HG02759 (cell line): Measurements from ENCODE around the gene TTYH3.
"Not testable (repeated sequence)": the region's sequence is repeated elsewhere in the genome, so short reads cannot be mapped to it uniquely, and the experiment has no call there.

Source experiments
- ATAC-seq: cut with Tn5 transposase; IDR thresholded peaks from one replicate; pipeline ENCODE4 v1.9.1; 2021; ENCODE audit warnings: mild to moderate bottlenecking, moderate library complexity; ENCODE audit not compliant: unreplicated experiment

Gene TTYH3

DNA sequence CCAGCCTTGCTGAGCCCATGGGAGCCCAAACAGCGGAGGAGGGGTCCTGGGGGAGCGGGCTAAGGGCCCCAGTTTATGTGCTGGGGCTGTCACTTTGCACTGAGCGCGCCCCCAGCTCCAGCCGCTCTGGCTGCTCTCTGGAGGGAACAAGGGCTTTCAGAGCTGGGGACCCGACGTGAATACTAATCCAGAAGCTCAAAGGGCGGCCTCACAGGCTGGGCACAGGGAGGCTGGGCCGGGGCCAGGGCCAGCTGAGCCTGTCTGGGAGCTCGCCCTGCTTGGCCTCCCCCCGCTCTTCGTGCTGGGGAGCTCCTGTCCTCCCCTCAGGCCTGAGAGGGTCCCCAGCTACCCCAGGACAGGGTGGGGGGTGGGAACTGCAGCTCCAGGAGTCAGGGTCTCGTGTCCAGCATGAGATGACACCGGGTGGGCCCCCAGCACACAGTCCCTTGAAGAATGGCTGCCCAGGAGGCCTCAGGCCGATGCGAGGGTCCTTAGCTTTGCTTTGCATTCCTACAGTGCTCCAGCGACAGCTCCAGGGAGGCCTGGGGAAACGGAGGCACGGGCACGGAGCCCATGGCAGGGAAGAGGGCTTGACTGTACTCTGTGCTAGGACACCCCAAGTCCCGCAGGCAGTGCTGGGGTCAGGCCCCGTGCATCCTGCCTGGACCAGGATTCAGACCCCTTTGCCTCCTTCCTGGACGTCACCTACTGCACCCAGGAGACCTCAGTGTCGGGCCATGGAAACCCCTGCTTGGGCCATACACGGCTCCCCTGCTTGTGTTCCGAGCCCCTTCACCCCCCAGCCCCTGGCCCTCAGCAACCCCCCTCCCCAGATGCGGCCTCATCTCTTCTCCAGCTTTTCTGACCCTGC lies 50.4 kb downstream of the TTYH3 start:
- ATAC-seq, result no peak

- no peak for ATAC-seq
Measured at GRCh38 chr7:2684501-2684900, 52.7 kb downstream of the TTYH3 start.

GRCh38 chr7:2686101-2686500 lies 54.3 kb downstream of the TTYH3 start:
- ATAC-seq, result no peak

DNA sequence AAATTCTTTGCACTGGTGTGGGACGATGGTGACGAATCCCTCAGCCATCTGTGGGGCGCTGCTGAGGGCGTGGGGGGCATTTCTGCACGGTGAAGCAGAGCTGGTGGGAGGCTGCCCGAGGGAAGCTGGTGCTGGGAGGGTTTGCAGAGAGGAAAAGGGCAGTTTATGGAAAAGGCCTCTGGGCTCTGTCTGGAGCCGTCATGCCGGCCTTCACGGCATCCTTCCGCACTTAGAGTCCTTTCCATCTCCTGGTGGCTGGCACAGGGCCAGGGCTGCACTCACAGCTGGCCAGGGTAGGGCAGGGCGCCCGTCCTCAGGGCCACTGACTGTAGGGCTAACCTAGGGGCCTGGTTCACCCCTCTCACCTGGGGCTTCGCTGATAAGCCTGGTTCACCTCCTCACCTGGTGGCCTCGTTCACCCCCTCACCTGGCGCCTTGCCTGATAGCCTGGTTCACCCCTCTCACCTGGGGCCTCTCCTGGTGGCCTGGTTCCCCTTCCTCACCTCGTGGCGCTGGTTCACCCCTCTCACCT lies 55.6 kb downstream of the TTYH3 start:
- ATAC-seq, result no peak

GRCh38 chr7:2687881-2688318 lies 56.1 kb downstream of the TTYH3 start, which contains the start of gene AMZ1:
TSS of gene AMZ1 (plus strand) at chr7:2688202. CDS start at chr7:2700452, 12,250 bp downstream.
- no peak for ATAC-seq

GRCh38 chr7:2688409-2689342 lies 56.9 kb downstream of the TTYH3 start:
- ATAC-seq, result peak; percentile 77

DNA sequence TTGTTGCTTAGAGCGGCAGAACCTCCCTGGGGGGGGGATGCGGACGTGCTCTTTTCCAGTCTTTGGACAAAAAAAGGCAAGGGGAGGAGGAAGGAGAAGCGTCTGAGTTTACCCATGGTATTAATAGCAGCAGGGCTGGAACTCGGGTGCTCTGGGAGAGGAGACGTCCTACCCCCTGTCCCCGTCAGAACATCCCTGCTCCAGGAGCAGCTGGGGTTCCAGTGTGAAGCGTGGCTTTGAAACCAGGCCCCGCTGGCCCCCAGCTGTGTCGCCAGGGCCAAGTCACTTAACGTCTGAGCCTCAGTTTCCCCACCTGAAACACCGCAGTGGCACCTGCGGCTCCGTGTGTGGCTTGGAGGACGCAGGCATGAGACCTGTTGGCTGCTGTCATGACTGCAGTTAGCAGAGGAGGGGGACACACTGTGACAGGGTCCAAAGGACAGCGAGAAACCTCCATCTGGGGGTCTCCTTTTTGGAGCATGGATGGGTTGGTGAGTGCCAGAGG lies 57.6 kb downstream of the TTYH3 start:
- ATAC-seq, result no peak

DNA sequence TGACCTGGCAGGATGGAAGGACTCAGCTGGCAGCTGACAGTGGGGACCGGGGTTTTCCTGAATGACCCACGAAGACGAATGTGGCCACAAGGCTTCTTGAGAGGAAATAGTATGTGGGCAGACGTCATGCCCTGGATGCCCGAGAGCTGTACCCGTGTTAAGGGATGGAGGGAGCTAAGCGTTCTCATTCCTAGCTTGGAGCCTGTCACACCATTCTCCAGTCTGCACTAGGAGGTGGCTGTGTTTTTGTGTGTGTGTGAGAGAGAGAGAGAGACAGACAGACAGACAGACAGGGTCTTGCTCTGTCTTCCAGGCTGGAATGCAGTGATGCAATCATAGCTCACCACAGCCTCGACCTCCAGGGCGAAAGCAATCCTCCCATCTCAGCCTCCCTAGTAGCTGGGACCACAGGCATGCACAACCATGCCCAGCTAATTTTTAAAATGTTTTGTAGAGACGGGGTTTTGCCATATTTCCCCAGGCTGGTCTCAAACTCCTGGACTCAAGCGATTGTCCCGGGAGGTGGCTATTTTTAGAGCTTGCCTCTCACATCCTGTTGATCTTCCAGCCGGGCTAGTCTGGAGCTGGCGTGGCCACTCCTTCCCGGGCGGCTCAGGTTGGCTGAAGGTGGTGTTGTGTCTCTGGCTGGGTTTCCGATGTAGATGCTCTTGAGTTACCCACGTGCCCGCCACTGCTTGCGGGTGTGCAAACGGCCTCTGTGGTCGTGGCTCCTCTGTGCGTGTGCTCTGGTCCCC lies 58.3 kb downstream of the TTYH3 start:
- ATAC-seq, result no peak

DNA sequence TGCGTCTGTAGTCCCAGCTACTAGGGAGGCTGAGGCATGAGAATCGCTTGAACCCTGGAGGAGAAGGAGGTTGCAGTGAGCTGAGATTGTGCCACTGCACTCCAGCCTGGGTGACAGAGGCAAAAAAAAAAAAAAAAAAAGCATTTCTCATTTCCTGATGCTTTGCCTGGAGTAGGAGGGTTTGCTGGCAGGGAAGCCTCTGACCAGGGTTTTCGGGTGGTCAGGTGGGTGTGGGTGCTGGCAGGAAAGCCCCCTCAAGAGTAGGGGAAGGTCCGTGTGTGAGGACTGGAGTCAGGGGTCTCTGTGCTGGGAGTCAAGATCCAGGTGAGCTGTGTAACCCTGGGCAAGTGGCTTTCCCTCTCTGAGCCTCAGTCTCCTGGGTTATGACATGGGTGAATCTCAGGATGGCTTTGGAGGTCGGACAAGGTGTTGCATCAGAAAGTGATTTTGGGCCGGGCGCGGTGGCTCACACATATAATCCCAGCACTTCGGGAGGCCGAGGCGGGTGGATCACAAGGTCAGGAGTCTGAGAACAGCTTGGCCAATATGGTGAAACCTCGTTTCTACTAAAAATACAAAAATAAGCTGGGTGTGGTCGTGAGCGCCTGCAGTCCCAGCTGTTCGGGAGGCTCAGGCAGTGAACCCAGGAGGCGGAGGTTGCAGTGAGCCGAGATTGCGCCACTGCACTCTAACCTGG lies 59.4 kb downstream of the TTYH3 start:
- ATAC-seq, result no peak

GRCh38 chr7:2691932-2692439 lies 60.2 kb downstream of the TTYH3 start:
- ATAC-seq, result not testable (repeated sequence)

GRCh38 chr7:2692543-2692942 lies 60.8 kb downstream of the TTYH3 start:
- no peak for ATAC-seq

DNA sequence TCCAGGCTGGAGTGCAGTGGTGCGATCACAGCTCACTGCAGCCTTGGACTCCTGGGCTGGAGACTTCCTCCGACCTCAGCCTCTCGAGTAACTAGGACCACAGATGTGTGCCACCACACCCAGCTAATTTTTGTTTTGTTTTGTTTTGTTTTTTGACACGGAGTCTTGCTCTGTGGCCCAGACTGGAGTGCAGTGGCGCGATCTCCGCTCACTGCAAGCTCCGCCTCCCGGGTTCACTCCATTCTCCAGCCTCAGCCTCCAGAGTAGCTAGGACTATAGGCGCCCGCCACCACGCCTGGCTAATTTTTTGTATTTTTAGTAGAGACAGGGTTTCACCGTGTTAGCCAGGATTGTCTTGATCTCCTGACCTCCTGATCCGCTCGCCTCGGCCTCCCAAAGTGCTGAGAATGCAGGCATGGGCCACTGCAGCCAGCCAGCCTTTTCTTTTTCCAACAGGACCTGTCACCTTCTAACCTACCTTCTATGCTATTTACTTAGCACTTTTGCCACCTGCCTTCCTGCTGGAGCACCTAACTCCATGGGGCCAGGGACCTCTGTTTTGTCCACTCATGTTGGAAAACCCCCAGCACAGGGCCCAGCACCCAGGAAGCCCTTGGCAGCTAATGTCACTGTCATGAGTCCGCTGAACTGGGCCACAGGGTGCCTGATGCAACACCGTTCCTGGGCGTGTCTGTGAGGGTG lies 61.8 kb downstream of the TTYH3 start:
- not testable (repeated sequence) for ATAC-seq

- not testable (repeated sequence) for ATAC-seq
Measured at GRCh38 chr7:2694122-2694436, 62.3 kb downstream of the TTYH3 start.

DNA sequence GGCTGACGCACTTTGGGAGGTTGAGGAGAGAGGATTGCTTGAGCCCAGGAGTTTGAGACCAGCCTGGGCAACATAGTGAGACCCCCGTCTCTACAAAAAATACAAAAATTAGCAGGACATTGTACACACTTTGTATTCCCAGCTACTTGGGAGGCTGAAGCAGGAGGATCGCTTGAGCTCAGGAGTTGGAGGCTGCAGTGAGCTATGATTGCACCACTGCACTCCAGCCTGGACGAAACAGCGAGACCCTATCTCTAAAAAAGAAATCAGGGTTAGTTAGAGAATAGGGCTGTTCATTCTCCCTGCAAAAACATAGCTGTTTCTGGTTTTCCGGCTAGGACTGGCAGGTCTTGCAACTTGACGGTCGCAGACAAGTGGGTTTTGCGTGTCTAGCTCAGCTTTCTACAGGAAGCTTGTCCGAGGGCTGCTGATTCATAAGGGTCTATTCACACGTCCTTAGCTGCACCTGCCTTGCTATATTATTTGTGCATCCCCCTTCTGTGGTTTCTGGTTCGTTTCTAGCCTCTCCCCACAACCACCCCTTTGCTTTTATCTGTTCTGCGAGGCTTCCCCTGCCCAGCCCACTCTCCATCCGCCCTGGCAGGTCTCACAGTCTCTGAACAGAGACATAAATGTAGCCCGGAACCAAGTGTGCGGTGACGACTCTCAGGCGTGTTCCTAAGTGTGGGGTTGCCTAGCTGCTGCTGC lies 66.9 kb downstream of the TTYH3 start:
- peak; percentile 91 for ATAC-seq

GRCh38 chr7:2699289-2699620 lies 67.5 kb downstream of the TTYH3 start:
- ATAC-seq, result no peak

GRCh38 chr7:2700141-2700850 lies 68.5 kb downstream of the TTYH3 start:
- no peak for ATAC-seq

DNA sequence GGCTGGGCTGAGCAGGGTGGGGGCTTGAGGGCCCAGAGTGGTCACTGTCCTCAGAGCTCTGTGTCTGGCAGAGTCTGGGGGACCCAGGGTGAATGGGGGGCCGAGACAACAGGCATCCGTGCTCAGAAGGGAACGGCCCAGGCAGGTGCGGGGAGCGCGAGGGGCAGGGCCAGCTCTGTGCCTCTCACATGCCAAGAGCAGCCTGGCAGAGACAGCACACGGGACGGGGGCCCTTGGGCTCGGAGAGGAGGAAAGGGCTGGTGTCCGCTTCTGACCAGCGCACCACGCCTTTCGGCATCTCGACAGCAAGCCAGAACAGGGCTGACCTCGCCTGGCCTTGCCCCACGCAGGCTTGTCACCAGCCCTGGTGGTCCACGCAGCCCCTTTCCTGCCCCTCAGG lies 69.6 kb downstream of the TTYH3 start:
- ATAC-seq, result no peak
